ENCODE data around the gene PSAP.

PSAP gene

DNA sequence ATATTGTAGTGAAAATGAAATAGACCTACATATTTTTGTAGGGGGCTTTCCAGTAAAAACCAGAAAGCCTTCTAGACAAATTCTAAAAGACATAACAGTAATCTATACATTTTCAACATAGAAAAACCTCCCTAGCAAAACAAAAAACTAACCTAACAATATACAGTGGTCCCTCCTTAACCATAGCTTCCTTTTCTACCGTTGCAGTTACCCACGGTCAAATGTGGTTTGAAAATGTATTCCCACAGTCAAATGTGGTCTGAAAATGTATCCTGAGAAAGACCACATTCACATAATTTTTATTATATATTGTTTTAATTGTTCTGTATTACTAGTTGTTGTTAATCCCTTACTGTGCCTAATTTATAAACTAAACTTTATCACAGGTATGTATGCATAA lies 6.4 kb downstream of the PSAP start:
- no peak for DNase-seq (ENCODE audit: low spot score)

DNA sequence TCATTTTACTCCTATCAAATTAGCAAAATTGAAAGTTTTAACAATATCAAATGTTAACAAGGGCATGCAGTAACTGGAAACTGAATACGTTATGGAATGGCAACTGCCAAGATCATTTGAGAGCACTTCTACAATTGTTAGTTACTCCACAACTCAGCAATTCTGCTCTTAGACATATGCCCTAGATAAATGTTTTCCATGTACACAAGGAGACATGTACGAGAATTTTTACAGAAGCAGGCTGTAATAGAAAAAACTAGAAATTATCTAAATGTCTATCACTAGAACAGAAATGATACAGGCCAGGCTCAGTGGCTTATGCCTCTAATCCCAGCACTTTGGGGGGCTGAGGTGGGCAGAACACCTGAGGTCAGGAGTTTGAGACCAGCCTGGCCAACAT lies 7.0 kb downstream of the PSAP start:
- DNase-seq (ENCODE audit: low spot score): no peak

DNA sequence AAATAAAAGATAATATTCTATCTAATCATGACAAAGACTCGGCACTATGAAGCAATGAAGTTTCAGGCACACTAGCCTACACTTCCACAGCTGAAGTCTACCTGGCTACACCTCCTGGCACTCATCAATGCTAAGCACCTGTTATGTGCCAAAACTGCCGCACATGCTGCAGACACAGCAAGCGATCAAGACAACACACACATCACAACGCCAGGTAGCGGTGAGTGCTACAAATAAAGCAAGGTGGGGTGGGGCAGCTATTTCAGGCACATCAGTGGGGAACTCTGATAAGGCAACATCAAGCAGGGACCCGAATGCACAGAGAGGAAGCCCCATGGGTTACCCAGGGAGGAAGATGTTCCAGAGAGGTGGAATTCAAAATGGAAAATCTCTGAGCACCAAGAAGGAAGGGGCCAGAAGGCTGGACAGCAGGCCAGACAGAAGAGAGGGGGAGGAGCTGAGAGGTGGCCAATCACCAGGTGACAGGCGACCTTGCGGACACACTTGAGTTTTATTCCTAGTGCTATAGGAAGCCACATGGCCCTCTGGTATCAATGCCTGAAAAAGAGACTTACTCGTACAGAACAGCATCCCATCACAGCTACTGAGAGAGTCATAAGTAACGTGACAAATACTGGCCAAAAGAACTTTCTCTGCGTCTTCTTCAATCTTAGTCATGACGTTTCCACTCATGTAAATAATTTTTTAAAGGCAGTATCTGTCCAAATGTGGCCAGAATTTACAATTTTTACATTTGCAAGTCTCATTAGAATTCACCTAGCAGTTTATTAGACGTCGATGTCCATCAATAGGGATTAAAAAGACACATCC lies 8.0 kb downstream of the PSAP start:
- no peak for DNase-seq (ENCODE audit: low spot score)

DNA sequence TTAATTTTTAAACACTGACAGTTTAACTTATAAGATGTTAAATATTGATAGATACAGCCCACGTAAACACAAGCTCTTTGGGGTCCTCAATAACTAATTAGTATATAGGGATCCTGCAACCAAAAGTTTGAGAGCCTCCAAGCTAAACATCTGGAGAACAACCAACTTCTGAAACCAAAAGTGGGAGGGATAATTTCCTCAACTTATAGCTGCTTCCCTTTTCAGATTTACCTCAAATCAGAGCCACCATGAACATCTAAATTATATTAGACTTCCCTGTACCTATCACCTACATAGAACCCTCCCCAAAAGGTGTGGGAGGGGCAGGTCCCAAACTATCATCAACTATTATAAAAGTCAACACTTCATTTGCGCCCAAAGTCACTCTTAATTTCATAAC lies 8.6 kb downstream of the PSAP start:
- no peak for DNase-seq (ENCODE audit: low spot score)

DNA sequence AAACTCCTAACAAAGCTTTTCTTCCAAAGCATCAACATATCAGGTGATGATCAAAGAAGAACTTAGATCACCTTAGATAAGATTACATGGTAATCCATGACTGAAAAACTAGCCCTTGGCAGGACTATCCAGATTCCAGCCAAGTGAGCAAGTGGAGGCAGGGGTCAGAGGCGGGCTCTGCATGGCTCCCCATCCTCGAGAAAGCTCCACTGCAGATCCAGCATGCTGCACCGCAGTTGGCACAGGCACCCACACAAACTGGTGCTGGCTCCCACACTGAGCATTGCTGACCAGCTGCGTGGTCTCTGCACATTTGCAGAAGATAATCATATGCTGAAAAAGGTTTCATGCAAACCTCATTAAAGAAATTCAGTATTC lies 10.1 kb downstream of the PSAP start:
- DNase-seq (ENCODE audit: low spot score): no peak

DNA sequence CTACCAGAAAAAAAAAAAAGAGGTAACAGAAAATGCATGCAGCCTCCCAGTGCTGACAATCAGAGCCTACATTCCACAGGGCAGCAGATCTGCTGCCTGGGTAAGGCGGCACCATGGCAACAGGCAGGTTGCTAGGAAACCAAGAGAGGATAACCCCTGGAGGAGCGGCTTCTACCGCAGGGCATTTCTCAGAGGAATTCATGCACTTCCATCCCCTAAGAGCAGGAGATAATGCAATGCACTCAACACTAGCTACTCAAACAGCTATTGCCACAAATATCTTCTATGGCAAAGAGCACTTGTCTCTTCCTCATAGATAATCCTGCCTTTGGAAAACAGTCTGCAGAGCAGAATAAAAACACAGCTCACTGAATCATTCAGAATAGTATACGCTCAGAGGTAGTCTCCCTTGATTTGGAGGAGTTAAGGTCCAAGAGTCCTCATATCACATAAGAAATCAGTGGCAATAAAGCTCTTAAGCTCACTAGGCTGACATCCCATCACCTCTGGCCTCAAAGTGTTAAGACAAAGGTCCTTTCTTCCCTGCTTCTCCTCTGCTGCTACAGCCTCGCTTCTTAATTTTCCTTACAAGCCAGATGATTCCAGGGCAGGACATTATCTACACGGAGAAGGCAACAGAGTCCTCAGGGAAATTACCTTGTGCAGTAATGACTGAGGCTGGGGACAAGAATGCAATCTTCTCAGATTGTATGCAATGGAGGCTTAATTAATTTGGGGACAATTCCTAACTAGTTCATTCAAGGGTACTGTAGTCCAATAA lies 10.7 kb downstream of the PSAP start:
- no peak for DNase-seq (ENCODE audit: low spot score)

DNA sequence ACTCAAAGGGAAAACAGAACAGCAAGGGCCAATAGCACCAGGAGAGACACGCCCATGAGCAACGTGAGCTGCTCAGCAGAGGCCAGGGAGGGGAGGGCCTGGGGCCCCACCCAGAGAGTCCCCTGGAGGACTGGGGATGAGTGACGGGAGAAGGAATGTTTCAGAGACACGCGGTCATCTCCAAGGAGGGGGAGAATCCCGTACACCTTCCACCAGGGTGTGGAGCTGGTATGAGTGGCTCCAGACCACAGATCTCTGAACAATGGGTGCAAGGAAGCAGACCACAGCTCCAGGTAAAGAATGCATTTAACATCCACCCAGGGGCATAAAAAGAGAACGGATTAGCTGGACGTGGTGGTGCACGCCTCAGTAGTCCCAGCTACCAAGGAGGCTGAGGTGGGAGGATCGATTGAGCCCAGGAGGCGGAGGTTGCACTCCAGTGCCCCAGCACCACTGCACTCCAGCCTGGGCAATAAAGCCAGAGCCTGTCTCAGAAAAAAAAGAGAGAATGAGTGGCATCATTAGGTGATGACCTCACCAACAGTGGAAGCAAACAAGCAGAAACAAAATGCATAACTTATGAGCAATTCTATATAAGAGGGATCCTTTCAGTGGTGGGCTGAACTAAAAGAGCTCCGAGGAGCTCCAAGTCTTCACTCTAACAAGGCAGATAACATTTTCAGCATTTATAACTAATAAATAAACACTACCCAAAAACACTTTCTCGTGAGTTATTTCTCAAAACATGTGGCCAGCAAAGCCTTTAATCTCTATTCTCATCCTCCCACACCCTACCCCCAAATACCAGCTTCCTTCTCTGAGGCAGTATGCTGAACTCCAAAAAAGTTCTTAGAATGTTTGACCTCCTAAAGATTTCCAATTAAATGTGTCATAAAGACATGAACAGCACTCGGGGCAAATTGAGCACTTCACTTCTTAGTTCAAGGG lies 12.5 kb downstream of the PSAP start:
- no peak for DNase-seq (ENCODE audit: low spot score)

DNA sequence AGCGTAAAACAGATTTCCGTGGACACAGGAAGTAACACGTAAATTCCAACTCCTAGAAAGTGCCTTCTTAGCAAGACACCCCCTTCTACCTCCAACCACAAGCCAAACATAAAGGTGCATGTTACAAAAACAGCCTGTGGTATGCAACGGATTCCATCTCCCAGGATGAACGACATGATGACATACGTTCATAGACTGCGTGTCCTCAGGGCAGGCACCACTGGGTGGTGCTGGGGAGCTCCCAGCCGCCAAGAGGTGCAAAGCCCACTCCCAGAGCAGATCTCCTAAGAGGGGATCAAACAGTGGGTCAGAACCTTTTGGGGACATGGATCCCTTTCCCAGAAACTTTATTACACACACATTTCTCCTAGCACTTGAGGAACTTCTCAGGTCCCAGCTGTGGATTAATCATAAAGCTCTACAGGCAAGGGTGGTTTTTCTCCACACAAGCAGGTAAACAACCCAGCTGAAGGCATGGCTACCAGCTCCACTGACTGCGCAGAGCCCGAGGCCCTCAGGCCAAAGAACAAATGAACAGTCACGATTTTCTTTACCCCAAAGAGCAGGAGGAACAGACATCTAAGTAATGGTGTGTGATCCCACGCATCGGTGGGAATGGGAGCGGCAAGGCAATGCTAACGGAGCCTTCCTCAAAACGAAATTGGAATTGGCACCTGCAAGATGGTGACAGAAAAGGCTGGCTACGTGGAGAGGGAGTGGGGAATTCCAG lies 13.8 kb downstream of the PSAP start:
- DNase-seq (ENCODE audit: low spot score): peak; percentile 39

DNA sequence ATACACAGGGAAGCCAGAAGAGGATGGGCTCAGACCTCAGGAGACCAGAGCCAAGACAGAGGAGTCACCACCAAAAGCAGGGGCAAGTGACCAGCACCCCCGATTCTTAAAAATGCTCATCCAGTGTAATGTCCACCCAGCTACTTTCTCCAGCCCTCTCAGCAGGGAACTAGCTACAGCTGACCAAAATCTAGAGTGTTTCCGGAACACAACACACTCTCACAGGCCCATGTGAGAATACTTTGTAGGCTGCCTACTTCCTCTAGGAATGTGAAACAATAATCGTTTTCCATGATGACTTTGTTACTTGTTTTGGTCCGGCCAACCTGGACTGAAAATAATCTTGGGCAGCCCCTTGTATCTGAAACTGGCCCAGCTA lies 14.5 kb downstream of the PSAP start:
- no peak for DNase-seq (ENCODE audit: low spot score)

DNA sequence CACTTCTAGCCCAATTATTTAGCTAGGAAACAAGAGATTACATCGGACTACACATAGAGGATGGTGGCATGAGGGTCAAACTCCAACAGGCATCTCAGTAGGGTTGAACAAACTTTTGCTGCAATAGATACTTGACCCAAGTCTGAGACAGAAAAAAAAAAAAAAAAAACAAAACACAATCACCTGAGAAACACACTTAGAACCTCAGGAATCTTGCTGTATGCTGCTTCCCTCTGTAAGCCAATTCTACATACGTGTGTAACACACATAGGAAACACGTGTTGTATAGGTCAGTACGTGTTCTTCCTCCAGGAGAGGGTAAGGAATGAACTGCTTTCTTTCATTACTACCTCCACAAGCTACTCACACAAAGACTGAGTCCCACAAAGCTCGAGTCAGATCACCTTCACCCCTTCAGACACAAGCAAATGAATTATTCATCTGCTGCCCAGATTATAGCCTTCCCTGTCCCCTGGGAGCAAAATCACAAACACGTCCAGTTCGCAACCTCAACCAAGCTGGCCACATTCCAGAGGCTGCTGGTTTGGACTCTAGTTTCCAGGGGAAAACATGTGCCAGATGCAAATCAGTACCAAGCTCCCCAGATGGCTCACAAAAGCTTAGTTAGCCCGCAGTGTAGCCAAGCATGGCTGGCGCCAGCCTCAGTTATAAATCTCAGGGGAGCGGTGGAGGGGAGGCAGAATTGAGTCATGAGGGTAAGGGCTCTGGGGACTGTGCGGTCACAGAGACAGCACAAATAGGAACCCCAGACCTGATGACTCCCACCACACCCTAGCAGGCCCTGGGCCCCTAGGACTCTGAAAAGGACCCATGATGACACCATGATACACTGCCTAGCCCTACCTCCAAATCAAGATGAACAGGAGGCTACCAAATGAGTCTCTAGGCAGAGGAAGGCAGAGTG lies 15.1 kb downstream of the PSAP start:
- DNase-seq (ENCODE audit: low spot score): peak; percentile 94

DNA sequence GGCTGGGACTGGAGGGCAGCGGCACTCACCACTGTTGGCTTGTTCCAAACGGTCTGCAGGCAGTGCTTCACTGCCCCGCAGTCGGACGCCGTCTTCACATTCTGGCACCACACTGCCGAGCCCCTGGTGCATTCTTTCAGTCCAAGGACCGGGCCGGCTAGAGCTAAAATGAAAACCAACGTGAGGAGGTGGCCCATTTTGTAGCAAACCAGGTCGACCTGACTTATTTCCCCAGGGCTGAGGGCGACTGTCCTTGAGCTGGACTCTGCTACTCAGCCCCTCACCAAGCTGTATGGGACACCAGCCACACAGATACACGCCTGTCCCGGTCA lies 16.7 kb downstream of the PSAP start:
- DNase-seq (ENCODE audit: low spot score): no peak

DNA sequence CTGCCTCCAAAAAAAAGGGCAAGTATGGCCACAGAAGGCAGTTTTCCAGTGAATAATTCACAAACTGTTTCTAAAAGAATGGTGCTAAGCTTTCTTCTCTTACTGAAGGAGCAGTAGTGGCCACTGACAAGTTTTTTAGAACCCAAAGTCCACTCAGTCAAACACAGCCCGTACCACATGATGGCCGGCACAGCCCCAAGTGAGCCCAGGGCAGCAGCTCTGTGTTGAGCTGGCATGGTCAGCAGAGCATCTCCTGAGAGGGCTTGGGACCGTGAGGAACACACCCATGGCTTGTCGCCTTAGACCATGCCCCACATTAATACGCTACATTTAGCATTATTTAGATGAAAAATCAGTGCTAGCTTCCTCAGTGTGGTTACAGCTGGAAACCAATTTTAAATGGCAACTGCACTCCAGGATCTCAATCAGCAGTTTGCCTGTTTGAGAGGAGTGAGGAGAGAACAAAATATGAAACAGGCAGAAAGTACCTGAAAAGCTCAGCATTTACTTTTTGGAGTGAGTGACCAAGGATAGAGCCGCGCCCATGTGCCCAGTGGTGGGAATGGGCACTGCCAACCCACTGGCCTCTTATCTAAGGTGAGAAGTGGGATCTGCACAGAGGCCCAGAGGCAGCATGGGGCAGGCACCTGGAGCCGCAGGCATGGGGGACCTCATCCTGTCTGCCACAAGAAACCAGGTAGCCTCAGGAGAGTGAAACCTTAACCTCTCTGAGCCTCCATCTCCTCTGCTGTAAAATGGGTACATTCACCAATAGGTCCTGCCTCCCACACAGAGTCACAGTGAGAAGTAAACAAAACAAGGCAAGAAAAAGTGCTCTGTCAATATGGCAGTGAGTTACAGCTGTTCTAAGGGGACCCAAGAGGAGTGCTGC lies 17.4 kb downstream of the PSAP start:
- DNase-seq (ENCODE audit: low spot score): no peak

DNA sequence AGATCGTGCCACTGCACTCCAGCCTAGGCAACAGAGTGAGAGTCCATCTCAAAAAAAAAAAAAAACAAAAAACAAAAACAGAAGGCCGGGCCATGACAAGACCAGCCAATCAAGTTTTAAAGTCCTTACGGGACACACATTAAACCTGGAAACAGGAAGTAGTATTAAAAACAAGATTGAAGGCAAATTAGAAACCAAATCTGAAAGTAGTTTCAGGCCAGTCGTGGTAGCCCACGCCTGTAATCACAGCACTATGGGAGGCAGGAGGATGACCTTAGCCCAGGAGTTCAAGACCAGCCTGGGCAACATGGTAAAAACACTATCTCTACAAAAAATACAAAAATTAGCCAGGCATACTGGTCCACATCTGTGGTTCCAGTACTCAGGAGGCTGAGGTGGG lies 18.1 kb downstream of the PSAP start:
- DNase-seq (ENCODE audit: low spot score): peak; percentile 50

DNA sequence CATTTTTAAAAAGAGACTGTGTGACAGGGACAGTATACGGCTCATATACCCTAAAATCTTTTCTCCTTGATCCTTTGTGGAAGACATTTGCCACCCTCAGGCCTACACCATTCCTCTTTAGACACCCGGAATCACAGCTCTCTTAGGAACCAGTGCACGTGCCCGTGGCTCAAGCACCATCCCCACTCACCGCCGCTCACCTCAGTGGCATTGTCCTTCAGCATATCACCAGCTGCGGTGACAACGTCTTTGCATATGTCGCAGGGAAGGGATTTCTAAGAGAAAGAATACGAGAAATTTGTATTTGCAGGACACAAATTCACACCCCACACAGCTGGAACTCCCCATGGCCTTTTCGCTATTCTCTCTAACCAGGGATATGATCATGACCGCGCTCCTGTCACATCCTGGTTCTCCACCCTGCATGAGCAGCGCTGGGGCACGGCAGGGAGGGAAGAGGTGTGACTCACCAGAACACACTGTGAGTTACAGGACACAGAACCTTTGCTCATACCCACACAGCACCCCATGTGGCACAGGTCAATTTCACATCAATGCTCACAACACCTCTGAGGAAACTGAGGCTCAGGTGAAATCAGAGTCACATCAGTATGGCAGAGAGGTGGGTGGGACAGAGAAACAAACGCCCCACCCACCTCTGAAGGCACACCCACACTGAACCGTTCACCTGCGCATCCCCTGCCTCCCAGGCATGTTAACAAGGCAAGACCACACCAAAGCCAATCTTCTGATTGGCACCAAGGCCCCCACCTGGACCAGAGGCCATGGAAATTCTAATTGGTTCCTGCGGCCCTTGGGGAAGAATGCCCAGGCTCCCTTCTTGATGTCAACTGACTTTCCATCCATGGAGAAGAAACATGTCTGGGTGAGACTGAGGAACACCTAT lies 19.2 kb downstream of the PSAP start:
- DNase-seq (ENCODE audit: low spot score): no peak

DNA sequence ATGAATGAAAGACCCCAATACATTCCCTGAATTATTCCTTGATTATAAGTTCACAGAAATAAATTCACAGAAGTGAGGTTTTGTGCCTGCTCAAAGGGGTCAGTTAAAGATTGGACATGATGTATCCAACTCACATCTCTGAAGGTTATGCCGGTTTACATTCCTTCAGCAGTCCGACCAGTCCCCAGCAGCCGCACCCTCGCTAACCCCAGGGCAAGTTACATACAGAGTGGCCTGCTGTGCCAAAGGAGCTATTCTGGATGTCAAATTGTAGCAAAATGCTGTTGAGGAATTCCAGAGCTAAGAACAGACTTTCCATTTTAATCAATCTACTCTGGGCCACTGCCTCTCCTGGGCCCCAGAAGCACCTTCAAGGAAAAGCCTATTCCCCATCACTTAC lies 20.3 kb downstream of the PSAP start:
- no peak for DNase-seq (ENCODE audit: low spot score)

DNA sequence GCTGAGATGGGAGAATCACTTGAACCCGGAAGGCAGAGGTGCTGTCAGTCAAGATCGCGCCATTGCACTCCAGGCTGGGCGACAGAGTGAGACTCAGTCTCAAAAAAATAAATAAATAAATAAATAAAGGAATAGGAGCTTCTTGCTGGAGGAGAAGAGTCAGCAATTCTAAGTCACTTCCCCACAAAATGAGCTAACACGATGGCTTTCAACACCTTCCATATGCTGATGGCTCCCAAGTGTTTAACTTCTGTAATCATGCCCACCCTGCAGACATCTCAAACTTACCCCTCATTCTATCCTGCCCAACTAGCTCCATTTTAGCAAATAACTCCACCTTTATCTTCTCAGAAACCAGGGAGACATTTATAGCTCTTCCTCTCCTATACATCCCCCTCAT lies 21.2 kb downstream of the PSAP start:
- no peak for DNase-seq (ENCODE audit: low spot score)

DNA sequence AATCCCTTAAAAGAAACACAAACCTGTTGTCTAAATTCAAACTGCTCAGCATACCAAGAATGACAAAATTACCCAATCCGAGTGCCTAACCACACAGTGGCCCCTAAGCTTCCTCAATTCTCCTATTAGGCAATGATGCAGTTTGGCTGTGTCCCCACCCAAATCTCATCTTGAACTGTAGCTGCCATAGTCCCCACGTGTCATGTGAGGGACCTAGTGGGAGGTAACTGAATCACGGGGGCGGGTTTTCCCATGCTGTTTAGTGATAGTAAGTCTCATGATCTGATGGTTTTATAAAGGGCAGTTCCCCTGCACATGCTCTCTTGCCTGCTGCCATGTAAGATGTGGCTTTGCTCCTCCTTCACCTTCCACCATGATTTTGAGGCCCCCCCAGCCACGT lies 21.9 kb downstream of the PSAP start:
- DNase-seq (ENCODE audit: low spot score): no peak

DNA sequence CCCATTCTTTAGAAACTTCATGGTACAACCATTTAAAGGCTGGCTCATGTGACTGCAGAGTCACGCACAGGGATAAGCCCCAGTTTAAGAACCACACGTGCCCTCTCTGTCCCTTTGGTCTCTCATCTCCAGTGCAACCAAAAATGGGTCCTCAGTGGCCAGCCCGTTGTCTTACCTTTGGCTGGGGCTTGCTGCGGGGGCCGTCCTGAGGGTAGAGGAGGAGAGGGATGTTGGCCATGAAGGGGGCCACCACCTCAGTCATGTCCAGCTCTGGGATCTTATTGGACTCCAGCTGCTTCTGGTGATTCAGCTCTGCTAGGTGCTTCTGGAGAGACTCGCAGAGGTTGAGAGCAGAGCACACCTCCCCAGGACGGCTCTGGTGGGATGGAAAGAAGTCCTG lies 22.3 kb downstream of the PSAP start:
- DNase-seq (ENCODE audit: low spot score): no peak

DNA sequence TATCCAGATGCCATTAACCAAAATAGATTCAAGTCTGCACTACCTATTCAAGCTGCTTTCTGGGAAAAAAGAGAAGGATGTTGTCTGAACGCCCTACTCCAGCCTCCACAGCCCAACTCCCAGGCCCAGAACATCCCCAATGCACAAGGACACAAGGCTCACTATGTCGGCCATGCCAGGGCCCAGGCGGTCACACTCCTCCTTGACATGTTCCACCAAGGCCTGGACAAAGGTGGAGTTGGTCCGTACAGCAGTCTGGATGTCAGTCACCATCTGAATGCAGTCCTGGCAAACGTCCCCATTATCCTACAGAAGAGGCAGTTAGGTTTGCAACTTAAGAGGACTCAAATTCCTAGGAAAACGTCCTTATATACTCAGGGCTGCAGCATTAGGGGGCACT lies 23.2 kb downstream of the PSAP start:
- DNase-seq (ENCODE audit: low spot score): no peak
